Measurements from ENCODE around the gene HOXD11.

Gene HOXD11

GRCh38 chr2:176098366-176099158, 8.5 kb upstream of the HOXD11 start:
- ChIA-PET POLR2A (ENCODE audit: low non-redundant PET) (no interaction called here), CTCF (interaction anchor here (0.6 to 2.0 kb wide), 7 partner anchors 10 to 847 kb away, joined by 3 to 10 read pairs (median 6); no protein-coding TSS in a partner anchor)
- DNase-seq (ENCODE audit: low spot score), result no peak
- TF ChIP-seq, protein P1, sequence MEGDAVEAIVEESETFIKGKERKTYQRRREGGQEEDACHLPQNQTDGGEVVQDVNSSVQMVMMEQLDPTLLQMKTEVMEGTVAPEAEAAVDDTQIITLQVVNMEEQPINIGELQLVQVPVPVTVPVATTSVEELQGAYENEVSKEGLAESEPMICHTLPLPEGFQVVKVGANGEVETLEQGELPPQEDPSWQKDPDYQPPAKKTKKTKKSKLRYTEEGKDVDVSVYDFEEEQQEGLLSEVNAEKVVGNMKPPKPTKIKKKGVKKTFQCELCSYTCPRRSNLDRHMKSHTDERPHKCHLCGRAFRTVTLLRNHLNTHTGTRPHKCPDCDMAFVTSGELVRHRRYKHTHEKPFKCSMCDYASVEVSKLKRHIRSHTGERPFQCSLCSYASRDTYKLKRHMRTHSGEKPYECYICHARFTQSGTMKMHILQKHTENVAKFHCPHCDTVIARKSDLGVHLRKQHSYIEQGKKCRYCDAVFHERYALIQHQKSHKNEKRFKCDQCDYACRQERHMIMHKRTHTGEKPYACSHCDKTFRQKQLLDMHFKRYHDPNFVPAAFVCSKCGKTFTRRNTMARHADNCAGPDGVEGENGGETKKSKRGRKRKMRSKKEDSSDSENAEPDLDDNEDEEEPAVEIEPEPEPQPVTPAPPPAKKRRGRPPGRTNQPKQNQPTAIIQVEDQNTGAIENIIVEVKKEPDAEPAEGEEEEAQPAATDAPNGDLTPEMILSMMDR (conservative IDR thresholded peaks at IDR 0.05; ENCODE audit: low read depth), result no peak
- no peak overlapping the region for H3K27ac ChIP-seq

- TF ChIP-seq, protein P1 (conservative IDR thresholded peaks at IDR 0.05; ENCODE audit: low read depth), result no peak
- ChIA-PET CTCF (no interaction called here), POLR2A (ENCODE audit: low non-redundant PET) (no interaction called here)
- no peak for DNase-seq (ENCODE audit: low spot score)
- H3K27ac ChIP-seq, result no peak overlapping the region
Observed at GRCh38 chr2:176099159-176099727, 7.8 kb upstream of the HOXD11 start.

DNA sequence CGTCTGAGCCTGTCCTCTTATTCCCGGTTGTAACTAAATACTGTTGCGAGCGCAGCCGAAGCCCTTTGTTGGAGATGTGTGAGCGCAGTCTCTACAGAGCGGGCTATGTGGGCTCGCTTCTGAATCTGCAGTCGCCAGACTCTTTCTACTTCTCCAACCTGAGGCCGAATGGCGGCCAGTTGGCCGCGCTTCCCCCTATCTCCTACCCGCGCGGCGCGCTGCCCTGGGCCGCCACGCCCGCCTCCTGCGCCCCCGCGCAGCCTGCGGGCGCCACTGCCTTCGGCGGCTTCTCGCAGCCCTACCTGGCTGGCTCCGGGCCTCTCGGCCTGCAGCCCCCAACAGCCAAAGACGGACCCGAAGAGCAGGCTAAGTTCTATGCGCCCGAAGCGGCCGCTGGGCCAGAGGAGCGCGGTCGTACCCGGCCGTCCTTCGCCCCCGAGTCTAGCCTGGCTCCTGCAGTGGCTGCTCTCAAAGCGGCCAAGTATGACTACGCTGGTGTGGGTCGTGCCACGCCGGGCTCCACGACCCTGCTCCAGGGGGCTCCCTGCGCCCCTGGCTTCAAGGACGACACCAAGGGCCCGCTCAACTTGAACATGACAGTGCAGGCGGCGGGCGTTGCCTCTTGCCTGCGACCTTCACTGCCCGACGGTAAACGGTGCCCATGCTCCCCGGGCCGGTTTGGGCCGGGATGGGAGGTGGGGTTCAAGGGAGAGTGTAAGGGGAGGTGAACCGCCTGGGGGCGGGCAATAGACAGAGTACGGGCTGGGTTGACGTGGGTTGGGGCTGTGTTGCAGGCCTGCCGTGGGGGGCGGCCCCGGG, 7.1 kb upstream of the HOXD11 start, which contains the start of gene HOXD12:
Gene HOXD12, plus strand, starts transcription at position 68 of the 819 bp plus-strand sequence. Its CDS starts 7 bp downstream, at position 75.
- DNase-seq (ENCODE audit: low spot score), result no peak
- H3K27ac ChIP-seq, result no peak within 1 kb of the TSS
- CTCF ChIA-PET, result interaction anchor here (0.7 kb wide), 1 partner anchor 1659 kb away, joined by 3 read pairs; no protein-coding TSS in a partner anchor
- TF ChIP-seq, protein P1 (conservative IDR thresholded peaks at IDR 0.05; ENCODE audit: low read depth), result no peak
- POLR2A ChIA-PET (ENCODE audit: low non-redundant PET), result no interaction called here

- DNase-seq (ENCODE audit: low spot score), result no peak
- TF ChIP-seq, protein P1 (conservative IDR thresholded peaks at IDR 0.05; ENCODE audit: low read depth), result no peak
- ChIA-PET POLR2A (ENCODE audit: low non-redundant PET) (no interaction called here), CTCF (no interaction called here)
- H3K27ac ChIP-seq, result no peak overlapping the region
Observed at GRCh38 chr2:176100547-176101140, 6.4 kb upstream of the HOXD11 start.

- no peak overlapping the region for H3K27ac ChIP-seq
- no peak for DNase-seq (ENCODE audit: low spot score)
- POLR2A ChIA-PET (ENCODE audit: low non-redundant PET), result no interaction called here
- TF ChIP-seq, protein P1 (conservative IDR thresholded peaks at IDR 0.05; ENCODE audit: low read depth), result no peak
- CTCF ChIA-PET, result interaction anchor here (1.0 to 1.4 kb wide), 2 partner anchors 8 to 13 kb away, joined by 3 to 6 read pairs; no protein-coding TSS in a partner anchor
Observed at GRCh38 chr2:176101216-176101830, 5.8 kb upstream of the HOXD11 start.

Data from RWPE1 (cell line).